Measurements from ENCODE around the gene ARID3A. TPM values are rescaled to one million over a fixed set of nuclear protein-coding genes. Genes with fewer than 3 reads are reported as not detected.

The ARID3A gene
- total RNA-seq, 2 donors from 2014 or later = 121 to 124 TPM

DNA sequence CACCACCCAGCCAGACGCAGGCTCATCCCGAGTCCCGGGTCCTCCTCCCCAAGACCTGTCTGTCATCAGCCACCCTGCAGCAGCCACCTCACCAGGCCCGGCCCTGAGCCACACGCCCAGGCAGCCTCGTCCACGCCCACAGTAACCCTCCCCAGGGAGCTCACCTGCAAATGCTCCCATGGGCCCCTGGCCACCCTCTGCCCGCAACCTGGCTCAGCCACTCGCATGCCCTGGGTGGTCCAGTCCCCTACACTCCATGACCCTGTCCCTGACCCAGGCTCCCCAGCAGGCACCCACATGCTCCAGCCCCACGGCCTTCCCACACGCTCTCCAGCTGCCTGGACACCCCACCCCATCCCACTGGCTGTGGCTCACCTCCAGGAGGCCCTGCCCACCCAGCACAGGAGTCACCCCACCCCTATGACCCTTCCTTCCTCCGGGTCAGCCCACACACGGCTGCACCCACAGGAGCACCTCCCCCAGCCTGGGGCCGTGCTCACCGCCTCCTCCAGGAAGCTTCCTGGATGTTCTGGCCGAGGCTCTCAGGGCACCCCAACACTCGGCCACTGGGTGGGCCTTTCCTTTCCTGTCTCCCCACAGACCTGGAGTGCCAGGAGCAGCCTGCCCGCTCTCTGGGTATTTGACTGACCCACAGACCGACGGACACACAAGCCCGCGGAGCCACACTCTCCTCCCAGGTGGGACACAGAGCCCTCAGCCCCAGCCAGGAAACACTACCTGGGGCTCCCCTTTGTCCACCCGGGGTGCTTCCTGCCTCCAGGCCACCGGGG lies 91.5 kb downstream of the ARID3A start:
- H3K9me3 ChIP-seq (ENCODE audit: control insufficient read depth, low read length) = no peaks in the 10 kb centered on the region
- TF ChIP-seq, protein P1, sequence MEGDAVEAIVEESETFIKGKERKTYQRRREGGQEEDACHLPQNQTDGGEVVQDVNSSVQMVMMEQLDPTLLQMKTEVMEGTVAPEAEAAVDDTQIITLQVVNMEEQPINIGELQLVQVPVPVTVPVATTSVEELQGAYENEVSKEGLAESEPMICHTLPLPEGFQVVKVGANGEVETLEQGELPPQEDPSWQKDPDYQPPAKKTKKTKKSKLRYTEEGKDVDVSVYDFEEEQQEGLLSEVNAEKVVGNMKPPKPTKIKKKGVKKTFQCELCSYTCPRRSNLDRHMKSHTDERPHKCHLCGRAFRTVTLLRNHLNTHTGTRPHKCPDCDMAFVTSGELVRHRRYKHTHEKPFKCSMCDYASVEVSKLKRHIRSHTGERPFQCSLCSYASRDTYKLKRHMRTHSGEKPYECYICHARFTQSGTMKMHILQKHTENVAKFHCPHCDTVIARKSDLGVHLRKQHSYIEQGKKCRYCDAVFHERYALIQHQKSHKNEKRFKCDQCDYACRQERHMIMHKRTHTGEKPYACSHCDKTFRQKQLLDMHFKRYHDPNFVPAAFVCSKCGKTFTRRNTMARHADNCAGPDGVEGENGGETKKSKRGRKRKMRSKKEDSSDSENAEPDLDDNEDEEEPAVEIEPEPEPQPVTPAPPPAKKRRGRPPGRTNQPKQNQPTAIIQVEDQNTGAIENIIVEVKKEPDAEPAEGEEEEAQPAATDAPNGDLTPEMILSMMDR (conservative IDR thresholded peaks at IDR 0.05) = no peak
- no peak overlapping the region for H3K9ac ChIP-seq (ENCODE audit: extremely low read depth, low read length, poor library complexity, severe bottlenecking)
- H3K27me3 ChIP-seq (ENCODE audit: control insufficient read depth, insufficient read depth, low read length, poor library complexity, severe bottlenecking) = no peaks in the 10 kb centered on the region
- 88 to 92% methylated on average over 12 to 24 of the region's 24 CpGs for WGBS, 2 experiments (ENCODE audit: insufficient coverage in 1 of 2, insufficient read length in 1 of 2)
- H3K36me3 ChIP-seq (ENCODE audit: control insufficient read depth, insufficient read depth, low read length) = peaks cover 17% of the 10 kb centered on the region
- peaks cover 1% of the 10 kb centered on the region for H3K27me3 Mint-ChIP-seq (ENCODE audit: insufficient read depth)
- H3K4me3 Mint-ChIP-seq = no peak overlapping the region
- peak overlapping the region; percentile 38 for H3K27ac ChIP-seq (ENCODE audit: low read depth, low read length)
- H3K4me3 ChIP-seq (ENCODE audit: low read length) = no peak overlapping the region
- DNase-seq = no peak
- peaks cover 13% of the 10 kb centered on the region for H3K4me1 ChIP-seq (ENCODE audit: control insufficient read depth, insufficient read depth, low read length)
- no peaks in the 10 kb centered on the region for H3K36me3 Mint-ChIP-seq (ENCODE audit: low read depth)
- peaks cover 7% of the 10 kb centered on the region for H3K4me1 Mint-ChIP-seq
- peak overlapping the region; percentile 72 for H3K27ac Mint-ChIP-seq
- H3K9me3 Mint-ChIP-seq = no peaks in the 10 kb centered on the region

DNA sequence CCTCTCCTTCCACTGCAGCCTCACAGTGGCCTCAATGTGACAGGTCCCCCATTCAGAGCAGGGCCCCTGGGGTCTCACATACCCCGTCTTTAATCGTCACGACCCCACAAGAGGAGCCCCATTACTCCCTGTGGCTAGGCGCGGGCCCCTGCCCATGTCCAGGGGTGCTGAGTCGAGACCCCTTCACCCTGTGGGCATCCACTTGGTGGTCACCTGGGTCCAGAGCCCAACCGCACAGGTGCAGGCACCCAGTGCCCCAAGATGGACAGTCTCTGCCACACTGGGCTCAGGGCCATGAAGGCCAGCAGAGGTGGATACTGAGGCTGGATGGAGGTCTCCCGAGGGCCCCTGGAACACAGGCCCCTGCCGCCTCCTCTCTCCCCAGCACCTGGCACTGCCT lies 92.1 kb downstream of the ARID3A start:
- Histone ChIP-seq H3K36me3 (ENCODE audit: control insufficient read depth, insufficient read depth, low read length) (peaks cover 15% of the 10 kb centered on the region), H3K4me3 (ENCODE audit: low read length) (no peak overlapping the region), H3K9me3 (ENCODE audit: control insufficient read depth, low read length) (no peaks in the 10 kb centered on the region), H3K27me3 (ENCODE audit: control insufficient read depth, insufficient read depth, low read length, poor library complexity, severe bottlenecking) (no peaks in the 10 kb centered on the region), H3K4me1 (ENCODE audit: control insufficient read depth, insufficient read depth, low read length) (peaks cover 13% of the 10 kb centered on the region), H3K9ac (ENCODE audit: extremely low read depth, low read length, poor library complexity, severe bottlenecking) (no peak overlapping the region), H3K27ac (ENCODE audit: low read depth, low read length) (no peak overlapping the region)
- peak overlapping the region; percentile 72 for H3K27ac Mint-ChIP-seq
- no peak for DNase-seq
- peaks cover 1% of the 10 kb centered on the region for H3K27me3 Mint-ChIP-seq (ENCODE audit: insufficient read depth)
- 92 to 99% methylated on average over 7 to 9 of the region's 9 CpGs for WGBS, 2 experiments (ENCODE audit: insufficient coverage in 1 of 2, insufficient read length in 1 of 2)
- no peaks in the 10 kb centered on the region for H3K9me3 Mint-ChIP-seq
- TF ChIP-seq, protein P1 (conservative IDR thresholded peaks at IDR 0.05) = no peak
- H3K36me3 Mint-ChIP-seq (ENCODE audit: low read depth) = no peaks in the 10 kb centered on the region
- peaks cover 7% of the 10 kb centered on the region for H3K4me1 Mint-ChIP-seq
- no peak overlapping the region for H3K4me3 Mint-ChIP-seq

DNA sequence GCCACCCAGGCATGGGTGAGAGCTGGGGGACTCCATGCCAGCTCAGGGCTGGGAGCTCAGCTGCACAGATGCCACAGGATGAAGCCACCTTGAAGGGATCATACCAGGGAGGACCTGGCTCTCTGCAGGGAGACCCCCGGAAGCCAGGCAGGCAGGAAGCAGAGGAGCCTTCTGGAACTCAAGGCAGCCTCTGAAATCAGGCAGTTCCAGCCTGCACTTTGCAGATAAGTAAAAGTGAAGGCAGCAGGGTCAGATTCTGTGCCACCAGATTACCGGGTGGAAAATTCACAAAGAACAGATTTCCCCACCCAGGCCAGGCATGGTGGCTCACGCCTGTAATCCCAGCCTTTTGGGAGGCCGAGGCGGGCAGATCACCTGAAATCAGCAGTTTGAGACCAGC lies 92.6 kb downstream of the ARID3A start:
- peaks cover 13% of the 10 kb centered on the region for H3K4me1 ChIP-seq (ENCODE audit: control insufficient read depth, insufficient read depth, low read length)
- peaks cover 10% of the 10 kb centered on the region for H3K36me3 ChIP-seq (ENCODE audit: control insufficient read depth, insufficient read depth, low read length)
- Mint-ChIP-seq H3K4me1 (peaks cover 7% of the 10 kb centered on the region), H3K27ac (no peak overlapping the region), H3K36me3 (ENCODE audit: low read depth) (no peaks in the 10 kb centered on the region), H3K9me3 (no peaks in the 10 kb centered on the region), H3K4me3 (peak overlapping the region; percentile 89), H3K27me3 (ENCODE audit: insufficient read depth) (peaks cover 1% of the 10 kb centered on the region)
- no peak overlapping the region for H3K4me3 ChIP-seq (ENCODE audit: low read length)
- H3K9me3 ChIP-seq (ENCODE audit: control insufficient read depth, low read length) = no peaks in the 10 kb centered on the region
- no peak overlapping the region for H3K27ac ChIP-seq (ENCODE audit: low read depth, low read length)
- no peak for DNase-seq
- WGBS, 2 experiments (ENCODE audit: insufficient coverage in 1 of 2, insufficient read length in 1 of 2) = 94 to 98% methylated on average over 4 to 5 of the region's 5 CpGs
- TF ChIP-seq, protein P1 (conservative IDR thresholded peaks at IDR 0.05) = no peak
- H3K9ac ChIP-seq (ENCODE audit: extremely low read depth, low read length, poor library complexity, severe bottlenecking) = no peak overlapping the region
- H3K27me3 ChIP-seq (ENCODE audit: control insufficient read depth, insufficient read depth, low read length, poor library complexity, severe bottlenecking) = no peaks in the 10 kb centered on the region

Data from endodermal cell (in vitro differentiated cells).